Measurements from ENCODE around the gene SDK2. TPM values are rescaled to one million over a fixed set of nuclear protein-coding genes. Genes with fewer than 3 reads are reported as not detected.

SDK2 gene
- total and polyA plus RNA-seq, 2 experiments from 2014 or later = 0.59 to 1.2 TPM

GRCh38 chr17:73595931-73596330 is 48.3 kb downstream of the SDK2 start:
- TF ChIP-seq EZH2phosphoT487 (IDR thresholded peaks at IDR 0.05; ENCODE audit: low read depth, severe bottlenecking, unreplicated experiment) = no peak
- TF ChIP-seq CTCF (IDR thresholded peaks at IDR 0.05; ENCODE audit: poor library complexity) = no peak
- TF ChIP-seq EZH2 (IDR thresholded peaks at IDR 0.05; ENCODE audit: borderline replicate concordance) = no peak
- WGBS (ENCODE audit: low lambda C conversion rate, missing lambda C conversion rate) = 83% methylated on average over 7 of the region's 7 CpGs
- no peak overlapping the region for H3K27ac ChIP-seq

GRCh38 chr17:73595479-73595878 is 48.8 kb downstream of the SDK2 start:
- Histone ChIP-seq H3K4me3 (no peak overlapping the region), H4K20me1 (ENCODE audit: insufficient read depth, poor library complexity, severe bottlenecking) (no peaks in the 10 kb centered on the region), H3K36me3 (replicated peaks; ENCODE audit: insufficient read depth, low read depth) (no peaks in the 10 kb centered on the region), H3K9me2 (replicated peaks; ENCODE audit: insufficient read depth) (no peaks in the 10 kb centered on the region), H3K27me3 (peaks cover 2% of the 10 kb centered on the region), H3K4me1 (ENCODE audit: insufficient read depth) (peaks cover 10% of the 10 kb centered on the region), H2AFZ (no peak overlapping the region), H3K79me2 (no peaks in the 10 kb centered on the region), H3K27ac (no peak overlapping the region), H3K4me2 (no peak overlapping the region), H3K9me3 (ENCODE audit: low read depth) (no peaks in the 10 kb centered on the region)
- peak; percentile 35 for DNase-seq (ENCODE audit: low spot score)
- TF ChIP-seq CTCF (IDR thresholded peaks at IDR 0.05; ENCODE audit: poor library complexity) (peak; percentile 47), EZH2phosphoT487 (IDR thresholded peaks at IDR 0.05; ENCODE audit: low read depth, severe bottlenecking, unreplicated experiment) (no peak), EZH2 (IDR thresholded peaks at IDR 0.05; ENCODE audit: borderline replicate concordance) (no peak)
- 50% methylated on average over 6 of the region's 6 CpGs for WGBS (ENCODE audit: low lambda C conversion rate, missing lambda C conversion rate)

More at GRCh38 chr17:73595931-73596330, 48.3 kb downstream of the SDK2 start:
- Histone ChIP-seq H3K36me3 (replicated peaks; ENCODE audit: insufficient read depth, low read depth) (no peaks in the 10 kb centered on the region), H4K20me1 (ENCODE audit: insufficient read depth, poor library complexity, severe bottlenecking) (no peaks in the 10 kb centered on the region), H3K9me3 (ENCODE audit: low read depth) (no peaks in the 10 kb centered on the region), H3K4me1 (ENCODE audit: insufficient read depth) (peaks cover 10% of the 10 kb centered on the region), H3K4me2 (no peak overlapping the region), H3K79me2 (no peaks in the 10 kb centered on the region), H2AFZ (no peak overlapping the region), H3K4me3 (no peak overlapping the region), H3K9me2 (replicated peaks; ENCODE audit: insufficient read depth) (no peaks in the 10 kb centered on the region), H3K27me3 (no peaks in the 10 kb centered on the region)
- no peak for DNase-seq (ENCODE audit: low spot score)

- no peak overlapping the region for H2AFZ ChIP-seq
- H3K4me3 ChIP-seq = no peak overlapping the region
- H3K36me3 ChIP-seq (replicated peaks; ENCODE audit: insufficient read depth, low read depth) = no peaks in the 10 kb centered on the region
- DNase-seq (ENCODE audit: low spot score) = no peak
- no peaks in the 10 kb centered on the region for H3K9me3 ChIP-seq (ENCODE audit: low read depth)
- no peaks in the 10 kb centered on the region for H3K9me2 ChIP-seq (replicated peaks; ENCODE audit: insufficient read depth)
- TF ChIP-seq CTCF (IDR thresholded peaks at IDR 0.05; ENCODE audit: poor library complexity) (no peak), EZH2 (IDR thresholded peaks at IDR 0.05; ENCODE audit: borderline replicate concordance) (no peak), EZH2phosphoT487 (IDR thresholded peaks at IDR 0.05; ENCODE audit: low read depth, severe bottlenecking, unreplicated experiment) (no peak)
- peaks cover 6% of the 10 kb centered on the region for H3K4me1 ChIP-seq (ENCODE audit: insufficient read depth)
- peaks cover 6% of the 10 kb centered on the region for H3K27me3 ChIP-seq
- WGBS (ENCODE audit: low lambda C conversion rate, missing lambda C conversion rate) = 93% methylated on average over 6 of the region's 6 CpGs
- H3K79me2 ChIP-seq = no peaks in the 10 kb centered on the region
- no peak overlapping the region for H3K4me2 ChIP-seq
- H3K27ac ChIP-seq = no peak overlapping the region
- H4K20me1 ChIP-seq (ENCODE audit: insufficient read depth, poor library complexity, severe bottlenecking) = no peaks in the 10 kb centered on the region
Observed at GRCh38 chr17:73595068-73595467, 49.2 kb downstream of the SDK2 start.

- Histone ChIP-seq H3K4me3 (no peak overlapping the region), H3K9me2 (replicated peaks; ENCODE audit: insufficient read depth) (no peaks in the 10 kb centered on the region), H3K4me1 (ENCODE audit: insufficient read depth) (peaks cover 2% of the 10 kb centered on the region), H2AFZ (no peak overlapping the region), H3K36me3 (replicated peaks; ENCODE audit: insufficient read depth, low read depth) (no peaks in the 10 kb centered on the region), H3K79me2 (no peaks in the 10 kb centered on the region), H3K27ac (no peak overlapping the region), H3K4me2 (no peak overlapping the region), H3K9me3 (ENCODE audit: low read depth) (no peaks in the 10 kb centered on the region), H3K27me3 (peaks cover 10% of the 10 kb centered on the region), H4K20me1 (ENCODE audit: insufficient read depth, poor library complexity, severe bottlenecking) (no peaks in the 10 kb centered on the region)
- DNase-seq (ENCODE audit: low spot score) = no peak
- WGBS (ENCODE audit: low lambda C conversion rate, missing lambda C conversion rate) = 100% methylated on average over 1 of the region's 1 CpG
- TF ChIP-seq CTCF (IDR thresholded peaks at IDR 0.05; ENCODE audit: poor library complexity) (no peak), EZH2phosphoT487 (IDR thresholded peaks at IDR 0.05; ENCODE audit: low read depth, severe bottlenecking, unreplicated experiment) (no peak), EZH2 (IDR thresholded peaks at IDR 0.05; ENCODE audit: borderline replicate concordance) (no peak)
Observed at GRCh38 chr17:73594598-73594997, 49.6 kb downstream of the SDK2 start.

Data from hepatocyte (in vitro differentiated cells).